Activated gamma-delta T cell (primary cell): Measurements from ENCODE around the gene GNG7.
A peak's percentile ranks its signal among the peaks of the same experiment; 100 is the strongest.
"Not testable (repeated sequence)": the region's sequence is repeated elsewhere in the genome, so short reads cannot be mapped to it uniquely, and the experiment has no call there.

Experiments used
- DNase-seq: peaks from one replicate; lab custom pipeline; 2025; lab: John Stamatoyannopoulos, UW

Gene GNG7

GRCh38 chr19:2643123-2643737, 59.3 kb downstream of the GNG7 start:
- not testable (repeated sequence) for DNase-seq

GRCh38 chr19:2641332-2641698, 61.2 kb downstream of the GNG7 start:
- DNase-seq, result no peak

GRCh38 chr19:2640563-2641331, 61.7 kb downstream of the GNG7 start:
- no peak for DNase-seq

GRCh38 chr19:2639999-2640398, 62.5 kb downstream of the GNG7 start:
- DNase-seq, result no peak

GRCh38 chr19:2638417-2638940, 64.0 kb downstream of the GNG7 start:
- DNase-seq, result no peak

- DNase-seq, result peak; percentile 54
Measured at GRCh38 chr19:2636897-2637683, 65.4 kb downstream of the GNG7 start.

GRCh38 chr19:2636141-2636896, 66.2 kb downstream of the GNG7 start:
- no peak for DNase-seq

- no peak for DNase-seq
Measured at GRCh38 chr19:2634960-2635359, 67.5 kb downstream of the GNG7 start.

- no peak for DNase-seq
Measured at GRCh38 chr19:2634228-2634951, 68.1 kb downstream of the GNG7 start.

- DNase-seq, result no peak
Measured at GRCh38 chr19:2633693-2634075, 68.8 kb downstream of the GNG7 start.

GRCh38 chr19:2631213-2631821, 71.2 kb downstream of the GNG7 start:
- DNase-seq, result no peak

- DNase-seq, result no peak
Measured at GRCh38 chr19:2630352-2631001, 72.0 kb downstream of the GNG7 start.

- DNase-seq, result no peak
Measured at GRCh38 chr19:2629491-2630351, 72.8 kb downstream of the GNG7 start.

- no peak for DNase-seq
Measured at GRCh38 chr19:2628597-2628996, 73.9 kb downstream of the GNG7 start.

GRCh38 chr19:2627855-2628254, 74.6 kb downstream of the GNG7 start:
- DNase-seq, result no peak

GRCh38 chr19:2627319-2627829, 75.1 kb downstream of the GNG7 start:
- no peak for DNase-seq

- no peak for DNase-seq
Measured at GRCh38 chr19:2625434-2625833, 77.1 kb downstream of the GNG7 start.

- DNase-seq, result no peak
Measured at GRCh38 chr19:2624537-2625091, 77.9 kb downstream of the GNG7 start.

- DNase-seq, result no peak
Measured at GRCh38 chr19:2623798-2624197, 78.7 kb downstream of the GNG7 start.
